HEK293 (cell line): ENCODE measurements around the gene KRT36.

Experiments
- SP2 ChIP-seq: fragments of 450-650 bp; formaldehyde crosslinking; IDR thresholded peaks from 2 replicates; pipeline ENCODE4 v1.5.1; 2016; ENCODE audit warnings: missing biosample characterization, missing genetic modification characterization
- ZNF561 ChIP-seq: fragments of 450-650 bp; IDR thresholded peaks from 2 replicates; pipeline ENCODE4 v1.5.1; 2018; ENCODE audit warnings: missing biosample characterization, missing genetic modification characterization, borderline replicate concordance
- ZNF701 ChIP-seq: fragments of 450-650 bp; formaldehyde crosslinking; IDR thresholded peaks from 2 replicates; pipeline ENCODE4 v1.5.1; 2016; ENCODE audit warnings: missing biosample characterization, missing genetic modification characterization
- ZNF777 ChIP-seq: fragments of 450-650 bp; formaldehyde crosslinking; IDR thresholded peaks from 2 replicates; pipeline ENCODE4 v1.5.1; 2017; ENCODE audit warnings: missing biosample characterization, missing genetic modification characterization, borderline replicate concordance
- TF ChIP-seq, protein P1 (sequence below): fragments of 450-650 bp; formaldehyde crosslinking; IDR thresholded peaks from 2 replicates; pipeline ENCODE4 v1.5.1; 2016; ENCODE audit warnings: missing biosample characterization, missing genetic modification characterization
- TF ChIP-seq, protein P2 (sequence below): fragments of 450-650 bp; formaldehyde crosslinking; IDR thresholded peaks from 2 replicates; pipeline ENCODE4 v1.5.1; 2016; ENCODE audit warnings: missing biosample characterization, missing genetic modification characterization, borderline replicate concordance
- TF ChIP-seq, protein P3 (sequence below): fragments of 450-650 bp; formaldehyde crosslinking; conservative IDR thresholded peaks from 2 replicates; pipeline ENCODE4 v1.5.1; 2016; ENCODE audit warnings: low read depth, missing biosample characterization, missing genetic modification characterization

DNA sequence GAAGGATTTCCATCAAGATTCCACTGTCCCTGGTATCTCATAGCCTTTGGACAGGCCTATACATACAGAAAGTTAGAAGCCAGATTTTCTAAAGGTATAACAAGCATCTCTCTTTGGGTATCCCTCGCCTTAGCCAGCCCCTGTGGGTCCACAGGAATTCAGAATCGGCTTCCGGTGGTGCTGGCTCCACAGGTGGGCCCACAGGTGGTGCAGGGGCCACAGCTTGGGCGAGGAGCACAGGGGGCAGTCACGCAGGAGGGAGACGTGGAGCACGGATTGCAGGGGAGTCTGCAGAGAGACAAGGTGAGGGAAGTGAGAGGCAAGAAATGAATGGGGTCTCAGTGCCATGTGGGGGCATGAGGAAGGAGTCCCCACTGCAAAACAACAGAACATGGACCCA is 52.5 kb downstream of the KRT36 start:
- TF ChIP-seq ZNF561 (tag by site-specific recombination) (no peak), ZNF701 (no peak), SP2 (tag by site-specific recombination) (no peak), ZNF777 (tag by site-specific recombination) (no peak)
- TF ChIP-seq, protein P1, sequence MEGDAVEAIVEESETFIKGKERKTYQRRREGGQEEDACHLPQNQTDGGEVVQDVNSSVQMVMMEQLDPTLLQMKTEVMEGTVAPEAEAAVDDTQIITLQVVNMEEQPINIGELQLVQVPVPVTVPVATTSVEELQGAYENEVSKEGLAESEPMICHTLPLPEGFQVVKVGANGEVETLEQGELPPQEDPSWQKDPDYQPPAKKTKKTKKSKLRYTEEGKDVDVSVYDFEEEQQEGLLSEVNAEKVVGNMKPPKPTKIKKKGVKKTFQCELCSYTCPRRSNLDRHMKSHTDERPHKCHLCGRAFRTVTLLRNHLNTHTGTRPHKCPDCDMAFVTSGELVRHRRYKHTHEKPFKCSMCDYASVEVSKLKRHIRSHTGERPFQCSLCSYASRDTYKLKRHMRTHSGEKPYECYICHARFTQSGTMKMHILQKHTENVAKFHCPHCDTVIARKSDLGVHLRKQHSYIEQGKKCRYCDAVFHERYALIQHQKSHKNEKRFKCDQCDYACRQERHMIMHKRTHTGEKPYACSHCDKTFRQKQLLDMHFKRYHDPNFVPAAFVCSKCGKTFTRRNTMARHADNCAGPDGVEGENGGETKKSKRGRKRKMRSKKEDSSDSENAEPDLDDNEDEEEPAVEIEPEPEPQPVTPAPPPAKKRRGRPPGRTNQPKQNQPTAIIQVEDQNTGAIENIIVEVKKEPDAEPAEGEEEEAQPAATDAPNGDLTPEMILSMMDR (tag by site-specific recombination) = no peak
- TF ChIP-seq, protein P2, sequence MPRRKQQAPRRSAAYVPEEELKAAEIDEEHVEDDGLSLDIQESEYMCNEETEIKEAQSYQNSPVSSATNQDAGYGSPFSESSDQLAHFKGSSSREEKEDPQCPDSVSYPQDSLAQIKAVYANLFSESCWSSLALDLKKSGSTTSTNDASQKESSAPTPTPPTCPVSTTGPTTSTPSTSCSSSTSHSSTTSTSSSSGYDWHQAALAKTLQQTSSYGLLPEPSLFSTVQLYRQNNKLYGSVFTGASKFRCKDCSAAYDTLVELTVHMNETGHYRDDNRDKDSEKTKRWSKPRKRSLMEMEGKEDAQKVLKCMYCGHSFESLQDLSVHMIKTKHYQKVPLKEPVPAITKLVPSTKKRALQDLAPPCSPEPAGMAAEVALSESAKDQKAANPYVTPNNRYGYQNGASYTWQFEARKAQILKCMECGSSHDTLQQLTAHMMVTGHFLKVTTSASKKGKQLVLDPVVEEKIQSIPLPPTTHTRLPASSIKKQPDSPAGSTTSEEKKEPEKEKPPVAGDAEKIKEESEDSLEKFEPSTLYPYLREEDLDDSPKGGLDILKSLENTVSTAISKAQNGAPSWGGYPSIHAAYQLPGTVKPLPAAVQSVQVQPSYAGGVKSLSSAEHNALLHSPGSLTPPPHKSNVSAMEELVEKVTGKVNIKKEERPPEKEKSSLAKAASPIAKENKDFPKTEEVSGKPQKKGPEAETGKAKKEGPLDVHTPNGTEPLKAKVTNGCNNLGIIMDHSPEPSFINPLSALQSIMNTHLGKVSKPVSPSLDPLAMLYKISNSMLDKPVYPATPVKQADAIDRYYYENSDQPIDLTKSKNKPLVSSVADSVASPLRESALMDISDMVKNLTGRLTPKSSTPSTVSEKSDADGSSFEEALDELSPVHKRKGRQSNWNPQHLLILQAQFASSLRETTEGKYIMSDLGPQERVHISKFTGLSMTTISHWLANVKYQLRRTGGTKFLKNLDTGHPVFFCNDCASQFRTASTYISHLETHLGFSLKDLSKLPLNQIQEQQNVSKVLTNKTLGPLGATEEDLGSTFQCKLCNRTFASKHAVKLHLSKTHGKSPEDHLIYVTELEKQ (tag by site-specific recombination) = no peak
- TF ChIP-seq, protein P3, sequence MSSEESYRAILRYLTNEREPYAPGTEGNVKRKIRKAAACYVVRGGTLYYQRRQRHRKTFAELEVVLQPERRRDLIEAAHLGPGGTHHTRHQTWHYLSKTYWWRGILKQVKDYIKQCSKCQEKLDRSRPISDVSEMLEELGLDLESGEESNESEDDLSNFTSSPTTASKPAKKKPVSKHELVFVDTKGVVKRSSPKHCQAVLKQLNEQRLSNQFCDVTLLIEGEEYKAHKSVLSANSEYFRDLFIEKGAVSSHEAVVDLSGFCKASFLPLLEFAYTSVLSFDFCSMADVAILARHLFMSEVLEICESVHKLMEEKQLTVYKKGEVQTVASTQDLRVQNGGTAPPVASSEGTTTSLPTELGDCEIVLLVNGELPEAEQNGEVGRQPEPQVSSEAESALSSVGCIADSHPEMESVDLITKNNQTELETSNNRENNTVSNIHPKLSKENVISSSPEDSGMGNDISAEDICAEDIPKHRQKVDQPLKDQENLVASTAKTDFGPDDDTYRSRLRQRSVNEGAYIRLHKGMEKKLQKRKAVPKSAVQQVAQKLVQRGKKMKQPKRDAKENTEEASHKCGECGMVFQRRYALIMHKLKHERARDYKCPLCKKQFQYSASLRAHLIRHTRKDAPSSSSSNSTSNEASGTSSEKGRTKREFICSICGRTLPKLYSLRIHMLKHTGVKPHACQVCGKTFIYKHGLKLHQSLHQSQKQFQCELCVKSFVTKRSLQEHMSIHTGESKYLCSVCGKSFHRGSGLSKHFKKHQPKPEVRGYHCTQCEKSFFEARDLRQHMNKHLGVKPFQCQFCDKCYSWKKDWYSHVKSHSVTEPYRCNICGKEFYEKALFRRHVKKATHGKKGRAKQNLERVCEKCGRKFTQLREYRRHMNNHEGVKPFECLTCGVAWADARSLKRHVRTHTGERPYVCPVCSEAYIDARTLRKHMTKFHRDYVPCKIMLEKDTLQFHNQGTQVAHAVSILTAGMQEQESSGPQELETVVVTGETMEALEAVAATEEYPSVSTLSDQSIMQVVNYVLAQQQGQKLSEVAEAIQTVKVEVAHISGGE (tag by site-specific recombination) = no peak
